ENCODE data around the gene SH2D1A. TPM values are rescaled to one million over a fixed set of nuclear protein-coding genes. Genes with fewer than 3 reads are reported as not detected.
"Not testable (repeated sequence)": the region's sequence is repeated elsewhere in the genome, so short reads cannot be mapped to it uniquely, and the experiment has no call there.

Gene SH2D1A
- 10 to 100 TPM; 67.1 to 67.6 TPM for total RNA-seq

DNA sequence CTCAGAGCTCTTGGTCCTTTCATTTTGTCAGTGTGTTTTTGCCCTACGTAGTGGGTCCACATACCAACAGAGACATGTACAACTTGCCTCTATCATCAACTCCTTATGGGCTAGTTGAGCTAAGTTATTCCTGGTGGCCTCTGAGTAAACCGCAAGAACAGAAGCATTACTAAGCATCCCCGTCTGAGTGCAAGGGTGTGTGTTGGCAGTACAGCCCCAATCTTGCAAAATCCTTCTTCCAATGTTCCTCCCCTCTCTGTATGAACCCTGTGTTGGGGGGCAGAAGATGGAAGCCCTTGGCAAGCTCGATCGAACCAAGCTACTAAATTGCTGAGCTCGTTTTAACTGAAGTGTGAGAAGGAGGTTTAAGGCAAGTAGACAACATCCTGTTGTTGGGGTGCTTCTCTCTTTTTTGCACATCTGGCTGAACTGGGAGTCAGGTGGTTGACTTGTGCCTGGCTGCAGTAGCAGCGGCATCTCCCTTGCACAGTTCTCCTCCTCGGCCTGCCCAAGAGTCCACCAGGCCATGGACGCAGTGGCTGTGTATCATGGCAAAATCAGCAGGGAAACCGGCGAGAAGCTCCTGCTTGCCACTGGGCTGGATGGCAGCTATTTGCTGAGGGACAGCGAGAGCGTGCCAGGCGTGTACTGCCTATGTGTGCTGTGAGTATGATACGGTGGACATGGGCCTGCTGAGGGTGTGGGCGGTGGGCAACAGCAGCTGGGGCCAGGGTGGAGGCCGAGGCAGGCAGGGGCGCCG lies at the start of gene SH2D1A:
TSS of gene SH2D1A (plus strand) at position 447 of the 760 bp plus-strand sequence. CDS start at position 527, 80 bp downstream.
- peak within 1 kb of the TSS; percentile 97 for H3K27ac Mint-ChIP-seq
- peak within 1 kb of the TSS; percentile 95 for H3K4me3 Mint-ChIP-seq
- H3K4me1 Mint-ChIP-seq = peaks cover 37% of the 10 kb centered on the region
- no peaks in the 10 kb centered on the region for H3K27me3 Mint-ChIP-seq
- no peaks in the 10 kb centered on the region for H3K9me3 Mint-ChIP-seq
- H3K36me3 Mint-ChIP-seq = peaks cover 17% of the 10 kb centered on the region
- DNase-seq = peak; percentile 22

DNA sequence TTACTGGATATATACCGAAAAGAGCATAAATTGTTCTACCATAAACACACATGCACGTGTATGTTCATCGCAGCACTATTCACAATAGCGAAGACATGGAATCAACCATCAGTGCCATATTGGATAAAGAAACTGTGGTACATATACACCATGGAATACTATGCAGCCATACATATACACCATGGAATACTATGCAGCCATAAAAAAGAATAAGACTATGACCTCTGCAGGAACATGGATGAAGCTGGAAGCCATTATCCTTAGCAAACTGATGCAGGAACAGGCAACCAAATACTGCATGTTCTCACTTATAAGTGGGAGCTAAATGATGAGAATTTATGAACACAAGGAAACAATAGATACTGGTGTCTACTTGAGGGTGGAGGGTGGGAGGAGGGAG lies 47.0 kb upstream of the SH2D1A start:
- H3K36me3 Mint-ChIP-seq = peaks cover 26% of the 10 kb centered on the region
- H3K27me3 Mint-ChIP-seq, DNase-seq, H3K9me3 Mint-ChIP-seq, H3K27ac Mint-ChIP-seq, H3K4me3 Mint-ChIP-seq: not testable (repeated sequence)
- peaks cover 26% of the 10 kb centered on the region for H3K4me1 Mint-ChIP-seq

DNA sequence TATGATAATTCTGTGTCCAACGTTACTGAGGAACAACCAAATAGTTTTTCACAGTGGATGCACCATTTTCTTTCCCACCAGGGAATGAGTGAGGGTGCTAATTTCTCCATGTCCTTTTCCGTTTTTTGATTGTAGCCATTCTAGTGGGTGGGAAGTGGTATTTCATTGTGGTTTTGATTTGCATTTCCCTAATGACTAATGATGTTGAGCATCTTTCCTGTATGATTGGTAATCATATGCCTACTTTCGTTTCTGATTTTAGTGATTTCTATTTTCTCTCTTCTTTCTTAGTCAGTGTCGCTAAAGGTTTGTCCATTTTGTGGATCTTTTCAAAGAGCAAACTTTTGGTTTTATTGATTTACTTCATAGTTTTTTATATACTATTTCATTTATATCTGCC lies 46.0 kb upstream of the SH2D1A start:
- H3K9me3 Mint-ChIP-seq = peaks cover 6% of the 10 kb centered on the region
- H3K27me3 Mint-ChIP-seq = no peaks in the 10 kb centered on the region
- no peak for DNase-seq
- H3K4me3 Mint-ChIP-seq = no peak overlapping the region
- peak overlapping the region; percentile 68 for H3K27ac Mint-ChIP-seq
- peaks cover 21% of the 10 kb centered on the region for H3K4me1 Mint-ChIP-seq
- peaks cover 20% of the 10 kb centered on the region for H3K36me3 Mint-ChIP-seq

DNA sequence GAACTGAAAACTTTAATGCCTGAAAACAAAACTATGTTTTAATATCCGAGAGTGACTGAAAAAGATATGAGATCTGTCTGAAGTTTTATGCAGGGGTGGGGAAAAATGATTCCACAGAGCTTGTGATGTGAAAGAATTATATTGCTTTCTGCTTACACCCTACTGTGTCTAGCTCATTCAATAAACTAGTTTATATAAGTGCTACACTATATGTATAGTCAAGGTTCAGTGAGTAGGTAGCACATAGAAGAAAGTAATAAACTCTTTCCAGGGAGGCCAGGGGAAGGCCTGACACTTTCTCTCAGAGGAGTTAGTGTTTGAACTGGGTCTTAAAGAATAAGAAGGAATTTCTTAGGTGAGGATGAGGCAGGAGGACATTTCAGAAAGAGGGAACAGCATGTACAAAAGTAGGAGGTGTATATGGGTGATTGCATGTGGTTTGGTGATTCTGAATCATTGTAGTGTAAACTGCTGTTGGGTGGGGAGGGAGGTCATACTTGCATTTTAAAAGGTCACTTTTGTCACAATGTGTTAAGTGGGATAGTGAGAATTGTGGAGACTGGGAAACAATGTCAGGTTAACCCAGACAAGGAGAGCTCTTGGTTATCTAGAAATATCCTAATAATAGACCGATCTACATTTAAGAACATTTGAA lies 39.0 kb upstream of the SH2D1A start:
- H3K9me3 Mint-ChIP-seq = no peaks in the 10 kb centered on the region
- no peaks in the 10 kb centered on the region for H3K27me3 Mint-ChIP-seq
- peaks cover 6% of the 10 kb centered on the region for H3K36me3 Mint-ChIP-seq
- DNase-seq = no peak
- H3K27ac Mint-ChIP-seq = peak overlapping the region; percentile 86
- H3K4me3 Mint-ChIP-seq = no peak overlapping the region
- peaks cover 13% of the 10 kb centered on the region for H3K4me1 Mint-ChIP-seq

DNA sequence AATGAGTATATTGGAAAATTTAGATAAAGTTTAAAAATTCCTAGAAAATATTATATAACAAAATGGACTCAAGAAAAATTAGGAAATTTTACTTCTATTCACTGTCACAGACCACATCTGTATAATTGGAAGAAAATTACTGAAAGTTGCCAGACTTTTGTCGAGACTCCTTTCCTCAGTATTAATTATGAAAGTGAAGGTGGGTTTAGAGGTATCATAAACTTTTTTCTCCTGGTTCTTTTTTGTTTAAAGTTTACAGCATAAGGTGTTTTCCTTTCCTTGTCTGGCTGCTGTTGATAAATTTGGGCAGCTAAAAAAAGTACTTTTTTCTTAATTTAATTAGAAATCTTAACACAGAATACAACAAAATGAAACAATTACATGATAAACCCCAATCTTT lies 20.6 kb upstream of the SH2D1A start:
- Mint-ChIP-seq H3K36me3 (peaks cover 2% of the 10 kb centered on the region), H3K4me3 (no peak overlapping the region), H3K27ac (no peak overlapping the region), H3K9me3 (peaks cover 1% of the 10 kb centered on the region), H3K27me3 (peaks cover 4% of the 10 kb centered on the region), H3K4me1 (peaks cover 14% of the 10 kb centered on the region)
- no peak for DNase-seq

DNA sequence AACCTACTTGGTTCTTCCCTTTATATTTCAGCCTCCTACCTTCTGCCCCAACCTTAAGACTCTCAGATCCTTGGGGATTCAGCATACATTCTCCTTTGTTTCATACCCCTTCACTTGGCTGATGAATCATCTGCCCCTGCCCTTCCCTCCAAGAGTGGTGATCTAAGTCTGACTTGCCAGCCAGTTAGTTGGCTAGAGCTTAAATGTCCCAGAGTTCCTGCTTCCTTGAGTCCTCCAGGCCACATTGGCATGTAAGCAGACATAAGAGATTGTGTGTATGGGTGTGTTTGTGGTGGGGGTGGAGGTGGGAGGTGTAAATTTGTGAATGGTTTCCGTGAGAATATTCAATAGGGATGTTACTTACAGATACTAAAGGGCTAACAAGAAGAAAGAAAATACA lies 17.6 kb upstream of the SH2D1A start:
- DNase-seq = no peak
- Mint-ChIP-seq H3K27me3 (peaks cover 4% of the 10 kb centered on the region), H3K36me3 (no peaks in the 10 kb centered on the region), H3K27ac (peak overlapping the region; percentile 48), H3K4me1 (peaks cover 18% of the 10 kb centered on the region), H3K4me3 (no peak overlapping the region), H3K9me3 (peaks cover 1% of the 10 kb centered on the region)

DNA sequence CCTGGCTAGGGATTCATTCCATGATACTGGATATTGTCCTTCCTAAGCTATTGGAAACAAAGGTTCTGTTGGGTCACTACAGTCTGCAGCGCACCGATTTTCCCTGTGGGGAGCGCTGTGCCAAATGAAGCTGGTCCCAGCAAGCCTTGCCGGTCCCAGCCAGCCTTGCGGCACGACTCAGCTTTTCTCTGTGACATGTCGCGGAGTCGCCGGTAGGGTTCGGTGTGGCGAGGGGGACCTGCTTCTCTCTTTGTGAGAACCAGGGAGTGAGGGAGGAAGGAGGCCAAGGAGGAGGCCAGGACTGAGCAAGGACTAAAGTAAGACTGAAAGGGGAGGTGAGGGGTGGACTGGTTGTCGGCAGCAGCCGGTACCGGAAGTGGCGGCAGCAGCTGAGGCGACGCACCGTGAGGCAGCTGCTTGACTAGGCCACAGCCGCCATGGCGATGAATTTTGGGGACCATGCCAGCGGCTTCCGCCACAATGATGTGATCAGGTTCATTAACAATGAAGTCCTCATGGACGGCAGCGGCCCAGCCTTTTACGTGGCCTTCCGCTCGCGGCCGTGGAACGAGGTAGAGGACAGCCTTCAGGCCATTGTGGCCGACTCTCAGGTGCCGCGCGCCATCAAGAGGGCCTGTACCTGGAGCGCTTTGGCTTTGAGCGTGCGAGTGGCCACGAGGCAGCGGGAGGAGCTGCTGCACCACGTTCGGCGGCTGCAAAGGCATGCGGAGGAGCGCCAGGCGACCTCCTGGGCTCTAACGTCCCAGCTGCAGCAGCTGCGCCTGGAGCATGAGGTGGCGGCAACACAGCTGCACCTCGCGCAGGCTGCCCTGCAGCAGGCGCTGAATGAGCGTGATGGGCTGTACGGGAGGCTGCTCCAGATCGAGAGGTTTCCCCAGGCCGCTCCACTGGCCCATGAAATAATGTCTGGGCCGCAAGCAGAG lies 13.6 kb upstream of the SH2D1A start, which contains the start of gene TEX13D:
TSS of gene TEX13D (plus strand) at position 180 of the 944 bp plus-strand sequence. CDS start at position 438, 258 bp downstream.
- Mint-ChIP-seq H3K27me3 (no peaks in the 10 kb centered on the region), H3K36me3 (no peaks in the 10 kb centered on the region), H3K9me3 (no peaks in the 10 kb centered on the region), H3K4me1 (peaks cover 29% of the 10 kb centered on the region), H3K27ac (no peak within 1 kb of the TSS), H3K4me3 (no peak within 1 kb of the TSS)
- DNase-seq = no peak

DNA sequence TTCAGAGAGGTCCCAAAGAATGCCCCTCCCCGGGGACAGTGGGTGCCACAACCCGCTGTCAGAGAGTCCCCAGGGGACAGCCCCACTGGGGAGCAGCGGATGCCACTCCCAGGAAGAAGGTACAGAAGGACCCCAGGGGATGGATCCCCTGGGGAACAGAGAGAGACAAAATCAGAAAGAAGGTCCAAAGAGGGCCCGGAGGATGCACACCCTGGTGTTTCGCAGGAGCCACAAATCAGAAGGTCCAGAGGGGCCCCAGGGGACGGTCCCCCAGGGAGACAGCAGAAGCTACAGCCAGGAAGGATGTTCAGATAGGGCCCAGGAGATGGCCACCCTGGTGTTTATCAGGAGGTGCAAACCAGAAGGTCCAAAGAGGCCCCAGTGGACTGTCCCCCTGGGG lies 12.5 kb upstream of the SH2D1A start:
- Mint-ChIP-seq H3K4me3 (no peak overlapping the region), H3K27me3 (no peaks in the 10 kb centered on the region), H3K27ac (no peak overlapping the region), H3K9me3 (no peaks in the 10 kb centered on the region), H3K4me1 (peaks cover 26% of the 10 kb centered on the region), H3K36me3 (no peaks in the 10 kb centered on the region)
- DNase-seq = no peak

DNA sequence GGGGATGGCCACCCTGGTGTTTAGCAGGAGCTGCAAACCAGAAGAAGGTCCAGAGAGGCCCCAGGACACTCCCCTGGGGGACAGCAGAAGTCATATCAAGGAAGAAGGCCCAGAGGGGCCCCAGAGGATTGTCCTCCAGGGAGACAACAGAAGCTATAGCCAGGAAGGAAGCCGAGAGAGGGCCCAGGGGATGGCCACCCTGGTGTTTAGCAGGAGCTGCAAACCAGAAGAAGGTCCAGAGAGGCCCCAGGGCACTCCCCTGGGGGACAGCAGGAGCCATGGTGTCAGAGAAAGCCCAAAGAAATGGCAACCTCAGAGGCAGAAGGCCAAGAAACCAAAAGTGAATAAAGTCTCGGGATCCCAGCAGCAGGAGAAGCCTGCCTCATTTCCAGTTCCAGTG lies 11.8 kb upstream of the SH2D1A start:
- H3K27me3 Mint-ChIP-seq, H3K27ac Mint-ChIP-seq, H3K9me3 Mint-ChIP-seq, H3K36me3 Mint-ChIP-seq, H3K4me3 Mint-ChIP-seq, DNase-seq: not testable (repeated sequence)
- H3K4me1 Mint-ChIP-seq = peaks cover 29% of the 10 kb centered on the region

DNA sequence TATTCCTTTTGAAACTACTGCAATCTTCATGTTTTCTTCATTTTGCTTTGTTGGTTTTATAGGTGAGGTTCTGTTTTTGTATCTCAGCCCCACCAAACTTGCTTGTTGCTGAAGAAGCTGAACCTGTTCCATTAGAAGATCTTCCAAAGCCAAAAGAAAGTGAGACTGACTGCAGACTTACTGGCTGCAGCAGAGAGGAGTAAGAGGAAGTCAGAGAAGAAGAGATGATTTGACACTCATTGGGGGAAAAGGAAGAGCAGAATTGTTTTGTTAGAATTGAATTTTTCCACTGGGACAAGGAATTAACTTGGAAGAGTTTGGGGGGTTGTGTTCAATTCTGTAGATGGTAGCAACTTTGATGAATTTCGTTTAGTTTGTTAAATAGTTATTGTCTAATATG lies 10.8 kb upstream of the SH2D1A start:
- Mint-ChIP-seq H3K27ac (no peak overlapping the region), H3K36me3 (no peaks in the 10 kb centered on the region), H3K27me3 (no peaks in the 10 kb centered on the region), H3K4me3 (no peak overlapping the region), H3K4me1 (peaks cover 27% of the 10 kb centered on the region), H3K9me3 (no peaks in the 10 kb centered on the region)
- DNase-seq = no peak

DNA sequence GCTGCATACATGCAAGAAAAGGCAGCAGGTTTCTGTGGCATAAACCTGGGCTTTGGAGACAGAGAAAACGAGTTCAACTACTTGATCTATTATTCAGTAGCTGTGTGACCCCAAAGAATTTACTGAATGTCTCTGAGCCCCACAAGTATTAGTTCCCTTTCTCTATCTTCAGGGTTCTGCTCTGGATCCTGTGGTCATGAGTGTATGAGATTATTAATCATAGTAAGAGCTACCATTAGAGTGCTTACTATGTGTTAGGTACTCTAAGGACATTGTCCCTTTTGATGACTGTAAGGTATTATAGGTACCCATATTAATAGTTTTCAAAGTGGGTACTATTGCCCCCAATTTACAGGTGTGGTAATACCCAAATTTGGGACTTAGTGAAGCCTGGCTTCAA lies 8.4 kb upstream of the SH2D1A start:
- H3K27me3 Mint-ChIP-seq = no peaks in the 10 kb centered on the region
- no peak for DNase-seq
- H3K4me3 Mint-ChIP-seq = no peak overlapping the region
- peaks cover 41% of the 10 kb centered on the region for H3K4me1 Mint-ChIP-seq
- H3K27ac Mint-ChIP-seq = no peak overlapping the region
- no peaks in the 10 kb centered on the region for H3K9me3 Mint-ChIP-seq
- peaks cover 5% of the 10 kb centered on the region for H3K36me3 Mint-ChIP-seq

DNA sequence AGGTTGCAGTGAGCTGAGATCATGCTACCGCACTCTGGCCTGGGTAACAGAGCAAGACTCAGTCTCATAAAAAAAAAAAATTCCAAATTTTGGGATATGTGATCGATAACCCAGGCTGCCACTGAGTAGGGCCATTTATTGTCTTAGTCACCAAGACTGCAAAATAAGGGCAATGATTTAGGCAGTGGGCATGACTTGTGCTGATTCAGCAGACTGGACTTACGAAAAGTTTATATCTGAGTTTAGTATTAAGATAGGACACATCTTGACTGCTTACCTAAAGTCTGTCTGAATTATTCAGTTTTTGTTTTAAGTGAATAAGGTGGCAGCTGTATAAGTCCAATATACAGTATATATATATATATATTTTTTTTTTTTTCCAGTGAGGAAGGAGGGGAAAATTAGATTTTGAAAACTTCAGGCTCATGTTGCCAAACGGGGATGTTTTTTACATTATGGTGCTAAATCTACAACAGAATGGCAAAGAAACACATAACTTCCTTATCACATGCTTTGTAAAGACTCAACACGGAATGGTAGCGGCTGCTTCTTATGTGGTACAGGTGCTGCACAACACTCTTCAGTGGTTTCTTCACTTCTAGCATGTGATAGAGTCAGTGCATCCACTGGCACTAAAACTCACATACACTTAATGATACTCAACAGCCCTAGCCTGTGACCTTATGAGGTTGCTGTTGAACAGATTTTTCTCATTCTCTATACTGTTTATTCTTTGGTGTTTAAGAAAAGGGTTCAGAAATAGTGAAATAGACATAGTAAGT lies 7.4 kb upstream of the SH2D1A start:
- no peaks in the 10 kb centered on the region for H3K27me3 Mint-ChIP-seq
- H3K9me3 Mint-ChIP-seq = no peaks in the 10 kb centered on the region
- no peak for DNase-seq
- peak overlapping the region; percentile 20 for H3K4me3 Mint-ChIP-seq
- peaks cover 5% of the 10 kb centered on the region for H3K36me3 Mint-ChIP-seq
- H3K4me1 Mint-ChIP-seq = peaks cover 49% of the 10 kb centered on the region
- H3K27ac Mint-ChIP-seq = peak overlapping the region; percentile 42

DNA sequence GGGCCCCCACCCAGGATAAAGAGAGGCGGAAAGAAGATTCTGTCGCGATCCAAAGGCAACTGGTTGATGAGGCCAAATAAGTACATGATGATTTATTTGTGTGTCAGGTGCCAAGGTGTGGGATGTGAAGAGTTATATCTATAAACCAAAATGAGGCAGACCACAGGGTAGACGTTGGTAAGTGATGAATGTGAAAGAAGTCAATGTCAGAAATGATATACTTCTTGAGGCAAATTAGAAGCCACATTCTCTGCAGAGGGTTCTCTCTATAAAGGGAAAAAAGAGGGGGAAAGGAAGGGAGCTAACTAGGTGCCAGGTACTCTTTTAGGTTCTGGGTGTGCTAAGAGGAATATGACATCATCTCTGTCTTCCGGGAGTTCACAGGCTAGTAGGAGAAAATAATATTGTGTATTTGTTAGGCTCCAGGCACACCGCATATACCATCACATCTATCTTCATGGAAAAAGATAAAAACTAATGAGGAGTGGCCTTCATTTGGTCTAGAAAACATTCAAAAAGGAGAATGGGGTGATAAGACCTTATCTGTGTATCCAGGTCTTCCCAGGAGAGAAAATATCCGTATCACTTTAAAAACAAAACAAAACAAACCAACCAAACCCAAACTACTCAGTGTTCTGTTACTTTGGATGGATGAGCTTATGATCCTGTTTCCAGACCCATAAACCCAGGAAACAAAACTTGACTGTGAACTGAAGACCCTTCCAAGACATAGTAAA lies 4.8 kb upstream of the SH2D1A start:
- H3K36me3 Mint-ChIP-seq = peaks cover 7% of the 10 kb centered on the region
- H3K4me1 Mint-ChIP-seq = peaks cover 48% of the 10 kb centered on the region
- no peaks in the 10 kb centered on the region for H3K9me3 Mint-ChIP-seq
- peak overlapping the region; percentile 54 for H3K4me3 Mint-ChIP-seq
- DNase-seq = no peak
- H3K27me3 Mint-ChIP-seq = no peaks in the 10 kb centered on the region
- H3K27ac Mint-ChIP-seq = peak overlapping the region; percentile 91
